Naive thymus-derived CD8-positive, alpha-beta T cell (primary cell): ENCODE results near the gene LKAAEAR1. TPM values are rescaled to one million over a fixed set of nuclear protein-coding genes. Genes with fewer than 3 reads are reported as not detected.

Experiments used
- ATAC-seq, 2 donors: fragments of 150-1000 bp; cut with Tn5 transposase in 1 of 2; sonication (Bioruptor Pico), chemical (Tn5 transposase) in 1 of 2; 1 replicate in 1 of 2; 2 replicates in 1 of 2; pipeline ENCODE4 v1.10.0; 2021; ENCODE audit warnings: mild to moderate bottlenecking in 2 of 2, moderate library complexity in 2 of 2
- POLR2A ChIA-PET: fragments of 350-600 bp; sonication (Branson Sonifier 250); formaldehyde crosslinking; loops from one replicate; lab custom pipeline; 2021; ENCODE audit warnings: antibody characterized with exemption; lab: Charles Lee
- DNase-seq, 10 donors: peaks; one replicate each; pipeline versions ENCODE4 v3.0.0 to v3.0.0-alpha.2; 2020 to 2022
- H3K27ac Mint-ChIP-seq, 10 donors: one replicate each; pipeline ENCODE4 v1.8.0; 2020 to 2022; ENCODE audit warnings: mild to moderate bottlenecking in 10 of 10, mixed read lengths in 10 of 10, moderate library complexity in 4 of 10, inconsistent platforms in 1 of 10
- H3K27me3 Mint-ChIP-seq, 5 donors: one replicate each; pipeline ENCODE4 v1.8.0; 2021 to 2022; ENCODE audit warnings: mixed read lengths in 5 of 5
- H3K36me3 Mint-ChIP-seq, 3 donors: one replicate each; pipeline ENCODE4 v1.8.0; 2020 to 2022; ENCODE audit warnings: mixed read lengths in 3 of 3, mild to moderate bottlenecking in 2 of 3, inconsistent platforms in 1 of 3
- H3K4me1 Mint-ChIP-seq, 4 donors: one replicate each; pipeline ENCODE4 v1.8.0; 2021 to 2022; ENCODE audit warnings: mixed read lengths in 4 of 4
- H3K4me3 Mint-ChIP-seq, 10 donors: one replicate each; pipeline ENCODE4 v1.8.0; 2020 to 2022; ENCODE audit warnings: mild to moderate bottlenecking in 10 of 10, mixed read lengths in 10 of 10, moderate library complexity in 6 of 10, inconsistent platforms in 1 of 10
- H3K9me3 Mint-ChIP-seq, 9 donors: one replicate each; pipeline ENCODE4 v1.8.0; 2020 to 2022; ENCODE audit warnings: mixed read lengths in 9 of 9, mild to moderate bottlenecking in 3 of 9, inconsistent platforms in 1 of 9, moderate library complexity in 1 of 9
- polyA plus RNA-seq, 3 donors: library from polyadenylated mRNA; unstranded; fragments of 300-500 nt; fragmentation: Illumina TruSeq; gene quantifications; one replicate each; pipeline ENCODE4 v1.2.3, GENCODE V29; 2021
- total RNA-seq, 8 experiments: library from RNA in 2 of 8; stranded (reverse) in 2 of 8; gene quantifications; one replicate each; pipeline ENCODE4 v1.2.3 and lab custom pipeline; 2021 to 2026

Gene LKAAEAR1
- total and polyA plus RNA-seq, 5 experiments from 2014 or later: 0.63 to 1.1 TPM; not detected in 3

DNA sequence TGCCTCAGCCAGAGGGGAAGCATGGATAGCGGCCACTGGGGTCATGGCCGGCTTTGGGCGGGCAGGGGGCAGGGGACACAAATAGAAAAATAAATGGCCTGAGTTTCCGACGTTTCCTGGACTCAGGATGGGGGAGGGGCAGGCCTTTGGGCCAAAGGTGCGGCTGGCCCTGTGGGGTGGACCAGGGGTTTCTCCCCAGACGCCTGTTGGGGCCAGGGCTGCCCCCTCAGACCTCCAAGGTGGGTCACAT lies 27.6 kb downstream of the LKAAEAR1 start:
- Mint-ChIP-seq H3K27ac (peak overlapping the region in 1 of 10 donors; percentile 68), H3K4me3 (peak overlapping the region in 1 of 10 donors; percentile 71), H3K27me3 (peaks cover 0 to 24% (median 8%) of the 10 kb centered on the region in 5 donors), H3K36me3 (no peaks in the 10 kb centered on the region), H3K9me3 (no peaks in the 10 kb centered on the region), H3K4me1 (peaks cover 7 to 23% (median 13%) of the 10 kb centered on the region in 4 donors)
- POLR2A ChIA-PET: interaction anchor here (1.9 to 4.9 kb wide), 2 partner anchors 16 to 22 kb away, joined by 8 to 49 read pairs; partner anchors contain the start of gene RGS19
- DNase-seq: no peak
- no peak for ATAC-seq

DNA sequence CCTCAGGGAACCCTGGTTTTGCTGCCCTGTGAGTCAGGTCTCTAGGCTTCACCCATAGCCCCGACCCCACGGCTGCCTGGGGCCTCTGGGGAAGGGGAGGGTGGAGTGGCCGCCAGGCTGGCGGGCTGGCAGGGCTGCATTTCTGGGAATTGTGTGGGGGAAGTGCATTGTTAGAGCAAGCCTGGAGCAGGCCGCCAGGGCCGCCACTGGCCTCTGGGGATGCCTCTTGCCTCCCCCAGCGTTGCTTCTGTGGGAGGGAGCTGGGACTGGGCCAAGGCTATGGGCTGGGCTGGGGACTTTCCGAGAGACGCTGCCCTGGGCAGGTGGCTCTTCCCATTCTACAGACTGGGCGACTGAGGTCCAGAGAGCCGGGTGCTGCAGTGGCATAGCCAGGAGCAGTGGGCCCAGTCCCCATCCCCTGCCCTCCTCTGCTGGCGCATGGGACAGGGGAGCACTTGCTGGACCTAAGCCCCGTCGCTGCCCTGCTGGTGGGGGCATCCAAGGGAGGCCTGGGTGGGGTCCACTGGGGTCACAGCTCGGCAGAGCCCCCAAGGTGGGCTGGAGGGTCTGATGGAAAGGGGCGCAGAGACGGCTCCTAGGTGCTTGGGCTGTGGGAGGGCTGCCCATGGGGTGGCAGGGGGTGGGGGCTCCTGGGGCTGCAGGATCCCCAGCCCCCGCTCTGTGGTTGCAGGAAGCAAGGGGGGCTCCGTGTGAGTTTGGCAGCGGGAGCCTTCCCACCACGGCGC lies 28.1 kb downstream of the LKAAEAR1 start:
- POLR2A ChIA-PET: interaction anchor here (1.9 to 4.9 kb wide), 2 partner anchors 16 to 22 kb away, joined by 8 to 49 read pairs; partner anchors contain the start of gene RGS19
- Mint-ChIP-seq H3K27me3 (peaks cover 0 to 29% (median 8%) of the 10 kb centered on the region in 5 donors), H3K4me3 (no peak overlapping the region)

DNA sequence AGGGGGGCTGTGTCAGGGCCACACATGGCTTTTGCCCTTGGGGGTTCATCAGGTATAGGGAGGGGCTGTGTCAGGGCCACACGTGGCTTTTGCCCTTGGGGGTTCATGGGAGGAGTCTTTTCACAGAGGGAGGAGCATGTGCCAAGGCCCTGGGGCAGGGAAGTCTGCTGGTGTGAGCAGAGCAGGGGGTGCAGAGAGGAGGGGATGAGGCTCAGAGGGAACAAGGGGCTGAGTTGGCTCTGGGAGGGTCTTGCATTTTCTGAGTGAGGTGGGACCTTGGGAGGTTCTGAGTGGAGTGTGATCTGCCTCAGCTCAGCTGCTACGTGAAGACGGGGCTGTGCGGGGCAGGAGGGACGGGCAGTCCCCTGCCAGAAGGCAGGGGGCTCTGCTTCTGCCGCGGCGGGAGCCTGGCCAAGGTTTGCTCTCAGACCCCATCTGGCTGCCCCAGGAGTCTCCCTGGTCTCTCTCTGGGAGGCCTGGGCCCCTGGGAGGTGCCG lies 28.8 kb downstream of the LKAAEAR1 start:
- Mint-ChIP-seq H3K4me3 (no peak overlapping the region), H3K4me1 (peaks cover 7 to 23% (median 14%) of the 10 kb centered on the region in 4 donors), H3K36me3 (no peaks in the 10 kb centered on the region), H3K9me3 (no peaks in the 10 kb centered on the region), H3K27me3 (peaks cover 0 to 36% (median 8%) of the 10 kb centered on the region in 5 donors), H3K27ac (no peak overlapping the region)
- no peak for DNase-seq
- no peak for ATAC-seq
- POLR2A ChIA-PET: interaction anchor here (7.5 kb wide), 1 partner anchor 15 kb away, joined by 53 read pairs; no protein-coding TSS in a partner anchor

More for the DNA sequence above, 28.1 kb downstream of the LKAAEAR1 start:
- ATAC-seq: no peak
- Mint-ChIP-seq H3K27ac (no peak overlapping the region), H3K9me3 (no peaks in the 10 kb centered on the region), H3K4me1 (peaks cover 7 to 23% (median 13%) of the 10 kb centered on the region in 4 donors), H3K36me3 (no peaks in the 10 kb centered on the region)
- DNase-seq: no peak

DNA sequence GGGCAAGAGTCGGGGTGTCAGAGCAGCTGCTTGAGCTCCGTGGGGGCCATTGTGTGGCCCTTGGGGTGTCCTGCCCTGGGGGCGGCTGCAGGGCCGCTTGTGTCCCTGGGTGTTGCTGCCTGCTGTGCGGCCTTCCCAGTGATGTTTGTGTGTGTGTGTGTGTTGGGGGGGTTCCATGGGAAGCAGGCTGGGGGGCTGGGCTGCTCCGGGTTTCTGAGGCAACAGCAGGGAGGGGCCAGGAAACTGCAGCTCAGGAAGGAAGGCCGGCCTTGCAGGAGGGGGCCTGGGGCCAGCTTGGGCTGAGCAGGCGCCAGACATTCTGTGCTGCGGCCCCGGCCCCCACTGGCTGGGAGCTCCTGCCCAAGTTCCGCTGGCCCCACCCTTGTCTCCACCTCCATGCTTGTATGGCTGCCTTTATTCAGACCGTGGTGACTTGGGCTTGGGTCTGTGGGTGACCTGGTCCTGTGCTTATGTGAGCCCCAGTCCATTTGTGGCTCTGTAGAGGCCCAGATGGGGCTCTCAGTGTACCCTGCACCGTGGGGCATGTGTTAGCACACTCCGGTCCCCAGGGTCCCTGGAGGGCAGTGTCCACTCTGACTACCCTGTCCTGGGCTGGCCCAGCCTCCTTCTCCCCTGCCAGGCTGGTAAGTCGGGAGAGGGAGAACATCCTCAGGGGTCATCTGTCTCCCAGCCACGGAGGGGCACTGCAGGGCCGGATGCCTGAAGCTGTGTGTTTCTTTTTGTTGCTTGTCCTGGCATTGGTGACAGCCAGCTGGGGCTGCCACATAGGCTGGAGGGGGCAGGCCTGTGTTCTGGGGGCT lies 30.1 kb downstream of the LKAAEAR1 start:
- Mint-ChIP-seq H3K27ac (peak overlapping the region in 1 of 10 donors; percentile 34), H3K27me3 (peaks cover 0 to 42% (median 8%) of the 10 kb centered on the region in 5 donors), H3K4me1 (peaks cover 8 to 23% (median 18%) of the 10 kb centered on the region in 4 donors), H3K9me3 (no peaks in the 10 kb centered on the region), H3K36me3 (no peaks in the 10 kb centered on the region), H3K4me3 (peak overlapping the region in 2 of 10 donors; percentile 8 to 10)
- ATAC-seq: no peak
- no peak for DNase-seq
- POLR2A ChIA-PET: interaction anchor here (0.9 to 7.5 kb wide), 3 partner anchors 10 to 75 kb away, joined by 3 to 53 read pairs (median 5); partner anchors contain the start of gene SAMD10

DNA sequence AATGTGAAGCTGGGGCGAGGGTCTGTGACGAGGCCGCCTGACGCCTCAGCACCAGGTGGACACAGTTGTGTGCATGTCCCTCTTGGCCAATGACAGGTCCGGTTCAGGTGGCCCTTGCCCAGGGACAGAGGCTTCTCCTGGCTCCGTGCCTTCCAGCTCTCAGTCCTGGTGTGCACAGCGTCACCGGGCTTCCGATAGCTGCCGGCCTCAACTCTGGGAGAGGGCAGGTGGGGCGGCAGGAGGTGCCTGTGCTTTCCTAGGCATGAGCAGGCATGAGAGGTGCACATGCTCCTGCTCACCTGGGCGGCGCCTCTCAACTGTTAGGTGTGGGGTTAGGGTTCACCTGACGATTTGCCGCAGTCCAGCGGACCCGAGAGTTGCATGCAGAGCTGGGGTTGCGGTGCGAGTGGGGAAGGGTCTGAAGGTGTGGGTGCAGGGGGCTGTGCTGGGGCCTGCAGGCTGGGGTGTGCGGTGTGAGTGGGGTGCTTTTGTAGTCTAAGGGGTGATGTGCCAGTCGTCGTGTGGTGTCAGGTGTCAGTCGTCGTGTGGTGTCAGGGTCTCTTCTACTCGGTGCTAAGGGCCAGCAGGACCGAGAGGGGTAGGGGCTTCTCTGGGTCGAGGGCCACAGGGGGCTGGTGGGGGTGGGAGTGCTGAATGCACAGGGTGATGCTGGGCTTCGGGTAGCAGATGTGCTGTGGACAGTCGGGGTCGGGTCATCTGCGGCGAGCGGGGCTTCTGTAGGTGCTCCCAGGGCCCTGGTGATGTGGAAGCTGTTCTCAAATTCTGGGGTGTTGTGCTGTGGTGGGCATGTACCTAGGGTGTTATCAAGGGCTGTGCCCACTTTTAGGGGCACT lies 31.0 kb downstream of the LKAAEAR1 start:
- DNase-seq (no peak), ATAC-seq (no peak)
- Mint-ChIP-seq H3K4me3 (peak overlapping the region in 3 of 10 donors; percentile 8 to 68 (median 10)), H3K27ac (peak overlapping the region in 2 of 10 donors; percentile 22 to 35), H3K9me3 (no peaks in the 10 kb centered on the region), H3K4me1 (peaks cover 6 to 22% (median 16%) of the 10 kb centered on the region in 4 donors), H3K36me3 (no peaks in the 10 kb centered on the region), H3K27me3 (peaks cover 0 to 44% (median 8%) of the 10 kb centered on the region in 5 donors)
- POLR2A ChIA-PET: interaction anchor here (0.9 to 7.5 kb wide), 4 partner anchors 9 to 74 kb away, joined by 3 to 53 read pairs (median 4); partner anchors contain the start of genes SAMD10 and TCEA2

DNA sequence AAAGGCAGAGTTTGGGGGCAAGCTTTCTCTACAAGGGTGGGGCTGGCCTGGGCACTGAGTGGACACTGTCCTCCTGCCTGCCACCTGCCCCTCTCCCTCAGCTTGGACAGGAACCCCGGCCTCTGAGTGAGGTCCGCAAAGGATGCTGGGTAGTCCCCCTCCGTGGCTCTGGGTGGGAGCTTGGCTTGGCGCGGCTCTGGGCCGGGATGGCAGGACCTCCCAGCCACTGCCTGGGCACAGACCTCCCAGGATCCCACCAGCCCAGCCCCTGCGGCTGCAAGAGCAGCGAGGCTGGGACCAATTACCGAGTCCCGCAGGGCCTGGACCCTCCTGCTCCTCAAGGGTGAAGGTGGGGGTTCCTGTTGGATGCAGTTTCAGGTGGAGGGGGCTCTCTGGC lies 31.9 kb downstream of the LKAAEAR1 start:
- DNase-seq (no peak), ATAC-seq (no peak)
- H3K27ac Mint-ChIP-seq: no peak overlapping the region
- H3K36me3 Mint-ChIP-seq: no peaks in the 10 kb centered on the region
- POLR2A ChIA-PET: interaction anchor here (1.8 to 7.5 kb wide), 3 partner anchors 8 to 12 kb away, joined by 4 to 53 read pairs (median 5); partner anchors contain the start of gene TCEA2
- H3K4me3 Mint-ChIP-seq: no peak overlapping the region
- H3K9me3 Mint-ChIP-seq: no peaks in the 10 kb centered on the region
- peaks cover 0 to 49% (median 10%) of the 10 kb centered on the region in 5 donors for H3K27me3 Mint-ChIP-seq
- H3K4me1 Mint-ChIP-seq: peaks cover 5 to 16% (median 10%) of the 10 kb centered on the region in 4 donors

DNA sequence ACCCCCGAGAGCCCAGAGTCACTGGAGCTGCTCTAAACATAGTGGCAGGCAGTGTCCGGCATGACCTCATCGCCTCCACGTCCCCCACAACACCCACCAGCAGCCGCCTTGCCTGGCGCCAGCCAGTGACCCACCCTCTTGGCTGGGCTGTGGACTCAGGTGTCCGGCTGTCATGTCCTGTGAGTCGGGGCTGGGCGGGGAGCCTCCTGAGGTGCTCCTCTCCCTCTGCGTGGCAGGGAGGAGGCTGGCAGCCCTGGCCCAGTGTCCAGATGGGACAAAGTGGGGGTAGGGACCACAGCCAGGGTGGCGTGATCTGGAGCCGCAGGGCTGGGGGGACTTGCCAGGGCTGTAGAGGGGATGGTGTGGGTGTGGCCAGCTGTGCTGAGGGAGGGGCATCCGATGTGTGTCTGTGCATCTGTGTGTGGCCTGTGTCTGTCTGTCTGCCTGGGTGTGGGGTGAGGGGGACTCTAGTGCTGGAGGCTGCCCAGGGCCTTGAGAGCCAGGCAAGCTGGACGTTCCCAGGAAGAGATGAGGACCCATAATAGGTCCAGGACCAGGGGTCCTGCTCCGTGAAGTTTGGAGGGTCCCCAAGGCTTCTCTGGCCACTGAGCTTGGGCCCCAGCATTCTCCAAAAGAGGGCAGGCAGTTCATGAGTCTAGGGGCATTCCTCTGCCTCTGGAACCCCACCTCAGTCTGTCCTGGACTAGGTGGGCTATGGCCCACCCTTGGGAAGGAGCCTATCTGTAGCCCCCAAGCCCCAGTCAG lies 32.5 kb downstream of the LKAAEAR1 start:
- Mint-ChIP-seq H3K9me3 (no peaks in the 10 kb centered on the region), H3K27ac (no peak overlapping the region), H3K36me3 (no peaks in the 10 kb centered on the region), H3K4me3 (no peak overlapping the region), H3K27me3 (peaks cover 0 to 55% (median 13%) of the 10 kb centered on the region in 5 donors), H3K4me1 (peaks cover 7 to 15% (median 11%) of the 10 kb centered on the region in 4 donors)
- no peak for ATAC-seq
- DNase-seq: no peak
- POLR2A ChIA-PET: interaction anchor here (1.8 to 7.5 kb wide), 3 partner anchors 8 to 12 kb away, joined by 4 to 53 read pairs (median 5); partner anchors contain the start of gene TCEA2

DNA sequence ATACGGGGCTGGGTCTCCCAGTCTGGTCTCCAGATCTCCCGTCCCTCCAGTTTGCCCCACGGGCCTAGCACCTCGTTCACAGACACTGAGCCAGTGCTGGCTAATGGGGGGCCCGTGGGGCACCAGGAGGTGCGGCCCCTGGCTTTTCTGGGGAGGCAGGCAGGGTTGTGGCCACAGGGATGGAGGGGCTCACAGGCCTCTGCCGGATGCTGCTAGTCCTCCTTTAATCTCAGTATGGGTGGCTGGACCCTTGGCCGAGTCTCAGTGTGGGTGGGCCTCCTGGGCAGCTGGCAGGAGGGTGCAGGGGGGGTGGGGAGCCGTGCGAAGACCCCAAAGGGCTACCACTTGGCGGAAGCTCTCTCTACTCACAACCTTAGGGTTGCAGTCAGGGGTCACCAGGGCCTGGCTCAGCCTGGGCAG lies 33.2 kb downstream of the LKAAEAR1 start:
- H3K9me3 Mint-ChIP-seq: no peaks in the 10 kb centered on the region
- POLR2A ChIA-PET: interaction anchor here (7.5 kb wide), 1 partner anchor 11 kb away, joined by 53 read pairs; no protein-coding TSS in a partner anchor
- peaks cover 0 to 62% (median 18%) of the 10 kb centered on the region in 5 donors for H3K27me3 Mint-ChIP-seq

DNA sequence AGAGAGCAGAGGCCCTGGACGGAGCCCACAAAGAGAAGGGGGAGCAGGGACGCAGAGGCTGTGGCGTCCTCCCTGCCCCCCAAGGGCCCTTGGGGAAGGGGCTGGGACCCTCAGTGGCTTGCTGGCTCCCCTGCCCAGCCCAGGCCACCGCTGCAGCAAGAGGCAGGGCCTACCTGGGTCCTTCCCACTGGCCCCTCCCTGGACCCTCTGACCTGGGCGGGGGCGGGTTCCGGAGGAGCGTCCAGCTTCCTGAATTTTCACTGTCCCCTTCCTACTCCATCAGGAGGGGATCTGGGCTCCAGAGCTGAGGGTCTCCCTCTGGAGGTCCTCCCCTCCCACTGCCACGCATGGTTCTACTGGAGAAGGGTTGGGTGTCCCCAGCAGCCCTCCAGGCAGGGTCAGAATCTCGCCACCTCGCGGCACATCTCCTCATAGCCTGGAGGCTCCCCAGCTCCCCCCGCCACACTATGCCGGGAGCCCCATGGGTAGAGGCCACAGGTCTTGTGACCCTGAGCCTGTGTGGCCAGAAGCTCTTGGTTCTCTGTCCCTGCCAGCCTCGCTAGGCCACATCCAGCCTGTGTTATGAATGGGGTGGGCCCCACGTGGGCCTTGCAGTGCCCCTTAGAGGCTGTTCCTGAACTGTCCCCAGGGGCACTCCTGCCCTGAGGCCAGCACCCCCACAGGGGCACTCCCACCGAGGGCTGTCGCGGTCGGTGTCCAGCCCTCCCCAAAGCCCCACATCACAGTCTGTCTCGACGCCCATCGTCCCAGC lies 33.8 kb downstream of the LKAAEAR1 start:
- no peak overlapping the region for H3K27ac Mint-ChIP-seq
- no peaks in the 10 kb centered on the region for H3K9me3 Mint-ChIP-seq
- DNase-seq (no peak), ATAC-seq (no peak)
- H3K4me1 Mint-ChIP-seq: peaks cover 15 to 26% (median 19%) of the 10 kb centered on the region in 4 donors
- peak overlapping the region in 7 of 10 donors; percentile 22 to 63 (median 38) for H3K4me3 Mint-ChIP-seq
- POLR2A ChIA-PET: interaction anchor here (7.5 kb wide), 1 partner anchor 10 kb away, joined by 53 read pairs; no protein-coding TSS in a partner anchor
- no peaks in the 10 kb centered on the region for H3K36me3 Mint-ChIP-seq
- H3K27me3 Mint-ChIP-seq: peaks cover 0 to 64% (median 21%) of the 10 kb centered on the region in 5 donors

More for the DNA sequence above, 33.2 kb downstream of the LKAAEAR1 start:
- H3K27ac Mint-ChIP-seq: no peak overlapping the region
- no peaks in the 10 kb centered on the region for H3K36me3 Mint-ChIP-seq
- H3K4me3 Mint-ChIP-seq: peak overlapping the region in 2 of 10 donors; percentile 8 to 45
- ATAC-seq (no peak), DNase-seq (no peak)
- peaks cover 12 to 22% (median 15%) of the 10 kb centered on the region in 4 donors for H3K4me1 Mint-ChIP-seq

DNA sequence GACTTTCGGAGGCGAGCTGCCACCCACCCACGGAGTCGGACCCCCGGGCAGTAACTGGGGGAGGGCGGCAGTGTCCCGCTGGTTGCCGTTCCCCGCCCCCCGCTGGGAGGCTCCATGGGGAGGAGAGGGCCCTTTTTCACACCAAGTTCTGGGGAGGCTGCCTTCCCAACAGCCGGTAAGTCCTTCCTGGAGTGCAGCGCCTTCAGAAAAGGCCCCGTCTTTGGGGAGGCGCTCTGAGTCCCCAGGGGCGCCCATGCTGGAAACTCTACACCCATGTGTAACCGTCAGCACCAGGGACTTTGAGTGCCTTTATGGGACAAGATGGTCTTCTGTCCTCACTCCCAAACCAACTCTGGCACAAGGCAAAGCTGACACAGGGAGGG lies 34.3 kb downstream of the LKAAEAR1 start:
- no peak for ATAC-seq
- H3K27ac Mint-ChIP-seq: no peak overlapping the region
- H3K27me3 Mint-ChIP-seq: peaks cover 0 to 59% (median 18%) of the 10 kb centered on the region in 5 donors
- peak overlapping the region in 6 of 10 donors; percentile 31 to 79 (median 52) for H3K4me3 Mint-ChIP-seq
- H3K9me3 Mint-ChIP-seq: no peaks in the 10 kb centered on the region
- POLR2A ChIA-PET: interaction anchor here (7.5 kb wide), 1 partner anchor 10 kb away, joined by 53 read pairs; no protein-coding TSS in a partner anchor
- H3K4me1 Mint-ChIP-seq: peaks cover 17 to 26% (median 22%) of the 10 kb centered on the region in 4 donors
- DNase-seq: no peak
- no peaks in the 10 kb centered on the region for H3K36me3 Mint-ChIP-seq
